Measurements from ENCODE around the gene TRABD.

Gene TRABD

GRCh38 chr22:50175191-50175461 lies 10.6 kb upstream of the TRABD start:
- DNase-seq = no peak

- no peak for DNase-seq
These were observed 9.5 kb upstream of the TRABD start for GRCh38 chr22:50175921-50176849.

DNA sequence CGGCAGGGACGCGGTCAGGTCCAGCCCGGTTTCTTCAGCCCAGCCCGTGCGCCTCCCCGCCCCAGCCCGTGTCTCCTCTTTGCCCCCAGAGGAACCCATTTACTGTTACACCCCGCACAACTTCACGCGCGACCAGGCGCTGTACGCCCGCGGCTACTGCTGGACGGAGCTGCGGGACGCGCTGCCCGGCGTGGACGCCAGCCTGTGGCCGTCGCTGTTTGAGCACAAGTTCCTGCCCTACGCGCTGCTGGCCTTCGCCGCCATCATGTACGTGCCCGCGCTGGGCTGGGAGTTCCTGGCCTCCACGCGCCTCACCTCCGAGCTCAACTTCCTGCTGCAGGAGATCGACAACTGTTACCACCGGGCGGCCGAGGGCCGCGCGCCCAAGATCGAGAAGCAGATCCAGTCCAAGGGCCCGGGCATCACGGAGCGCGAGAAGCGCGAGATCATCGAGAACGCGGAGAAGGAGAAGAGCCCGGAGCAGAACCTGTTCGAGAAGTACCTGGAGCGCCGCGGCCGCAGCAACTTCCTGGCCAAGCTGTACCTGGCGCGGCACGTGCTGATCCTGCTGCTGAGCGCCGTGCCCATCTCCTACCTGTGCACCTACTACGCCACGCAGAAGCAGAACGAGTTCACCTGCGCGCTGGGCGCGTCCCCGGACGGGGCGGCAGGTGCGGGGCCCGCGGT lies 8.7 kb upstream of the TRABD start:
- no peak for DNase-seq

GRCh38 chr22:50177537-50178470 lies 7.9 kb upstream of the TRABD start:
- no peak for DNase-seq

DNA sequence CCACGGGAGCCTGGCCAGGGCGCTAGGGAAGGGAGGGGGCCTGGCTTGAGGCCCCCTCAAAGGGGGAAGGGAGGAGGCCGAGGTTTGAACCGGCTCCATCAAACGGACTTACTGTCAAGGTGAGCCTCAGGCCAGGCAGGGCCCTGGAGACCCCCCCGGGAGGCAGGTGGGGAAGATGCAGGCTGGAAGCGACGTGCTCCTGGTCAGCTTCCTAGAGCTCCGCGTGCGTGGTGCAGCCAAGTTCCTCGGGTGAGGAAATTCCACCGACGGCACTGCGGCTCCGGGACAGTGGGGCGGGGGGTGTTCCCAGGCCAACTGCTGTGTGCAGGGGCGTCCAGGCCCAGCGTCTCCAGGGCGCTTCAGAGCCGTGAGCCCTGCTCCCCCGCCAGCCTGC lies 7.2 kb upstream of the TRABD start:
- DNase-seq = no peak

GRCh38 chr22:50178871-50179869 lies 6.5 kb upstream of the TRABD start:
- no peak for DNase-seq

- no peak for DNase-seq
These were observed 5.6 kb upstream of the TRABD start for GRCh38 chr22:50179937-50180726.

GRCh38 chr22:50180727-50181521 lies 4.8 kb upstream of the TRABD start:
- no peak for DNase-seq

DNA sequence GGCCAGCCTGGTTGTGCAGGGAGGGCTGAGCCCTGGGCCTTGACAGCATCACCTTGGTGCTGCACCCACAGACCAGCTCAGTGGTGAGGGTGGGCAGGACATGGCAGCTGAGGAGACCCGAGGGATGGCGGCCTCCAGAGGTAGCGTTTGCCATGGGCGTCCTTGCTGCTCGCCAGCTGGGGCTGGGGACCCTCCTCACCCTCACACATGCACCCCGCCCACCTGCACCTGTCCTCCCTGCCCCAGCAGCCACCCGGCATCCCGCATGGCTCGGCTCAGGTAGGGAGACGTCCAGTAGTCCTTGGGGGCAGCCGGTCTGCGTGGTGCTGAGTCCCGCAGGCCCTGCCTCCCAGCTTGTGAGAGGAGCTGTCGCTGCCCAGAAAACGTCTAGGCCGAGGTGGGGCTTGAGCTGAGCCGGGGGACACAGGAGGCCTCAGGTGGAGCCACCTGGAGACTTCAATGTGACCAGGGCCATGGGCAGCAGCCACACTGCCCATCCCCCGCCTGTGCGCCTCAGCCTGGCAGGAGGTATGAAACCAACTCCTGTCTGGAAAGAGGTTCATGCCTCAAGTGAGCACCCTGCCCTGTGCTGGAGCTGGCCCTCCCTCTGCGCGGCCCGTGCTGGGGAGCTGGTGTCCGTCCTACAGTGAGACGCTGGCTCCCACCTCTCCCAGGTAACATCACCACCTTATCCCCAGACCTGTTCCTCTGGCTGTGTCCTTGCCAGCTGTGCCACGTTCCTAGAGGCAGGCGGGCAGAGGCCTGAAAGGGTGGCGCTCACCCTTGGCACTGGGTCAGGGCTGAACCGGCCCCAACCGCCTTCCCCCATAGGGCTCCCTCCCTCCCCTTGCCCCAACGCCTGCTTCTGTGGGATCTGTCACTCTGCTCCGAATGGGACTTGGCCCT lies 3.3 kb upstream of the TRABD start:
- no peak for DNase-seq

DNA sequence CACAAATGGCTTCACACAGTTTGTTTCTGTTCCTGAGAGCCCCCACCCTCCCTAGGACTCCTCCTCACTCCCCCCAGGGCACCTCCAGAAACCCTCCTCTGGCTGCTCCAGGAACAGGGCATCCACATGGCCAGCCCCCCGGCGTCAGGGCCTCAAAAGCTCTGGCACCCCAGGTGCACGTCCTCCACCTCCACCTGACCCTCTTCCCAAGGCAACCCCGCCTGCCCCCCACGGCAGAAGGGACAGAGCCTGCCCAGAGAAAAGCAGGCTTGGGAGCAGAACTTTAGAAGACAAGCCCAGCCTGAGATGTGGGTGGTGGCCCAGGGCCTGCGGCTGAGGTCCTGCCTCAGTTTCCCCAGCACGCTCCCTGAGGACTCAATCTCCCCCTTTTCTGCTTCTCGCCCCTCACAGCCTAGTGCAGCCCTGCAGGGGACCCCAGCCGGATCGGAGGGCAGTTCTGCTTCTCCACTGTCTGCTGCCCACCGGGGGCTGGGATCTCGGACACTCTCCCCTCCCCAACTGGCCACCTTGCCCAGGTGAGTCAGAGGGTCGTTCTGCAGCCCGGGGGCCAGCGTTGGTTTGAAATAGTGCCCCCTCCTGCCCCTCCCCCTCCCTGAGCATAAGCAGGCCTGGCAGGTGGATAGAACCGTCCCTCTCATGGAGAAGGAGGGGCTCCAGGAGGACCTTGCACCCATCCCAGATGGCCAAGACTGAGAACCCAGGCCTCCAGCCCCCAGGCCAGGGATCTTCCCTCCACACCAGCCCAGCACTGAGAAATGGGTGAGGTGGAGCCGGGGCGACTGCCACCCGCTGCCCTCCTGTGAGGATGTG lies 2.4 kb upstream of the TRABD start:
- DNase-seq = no peak

DNA sequence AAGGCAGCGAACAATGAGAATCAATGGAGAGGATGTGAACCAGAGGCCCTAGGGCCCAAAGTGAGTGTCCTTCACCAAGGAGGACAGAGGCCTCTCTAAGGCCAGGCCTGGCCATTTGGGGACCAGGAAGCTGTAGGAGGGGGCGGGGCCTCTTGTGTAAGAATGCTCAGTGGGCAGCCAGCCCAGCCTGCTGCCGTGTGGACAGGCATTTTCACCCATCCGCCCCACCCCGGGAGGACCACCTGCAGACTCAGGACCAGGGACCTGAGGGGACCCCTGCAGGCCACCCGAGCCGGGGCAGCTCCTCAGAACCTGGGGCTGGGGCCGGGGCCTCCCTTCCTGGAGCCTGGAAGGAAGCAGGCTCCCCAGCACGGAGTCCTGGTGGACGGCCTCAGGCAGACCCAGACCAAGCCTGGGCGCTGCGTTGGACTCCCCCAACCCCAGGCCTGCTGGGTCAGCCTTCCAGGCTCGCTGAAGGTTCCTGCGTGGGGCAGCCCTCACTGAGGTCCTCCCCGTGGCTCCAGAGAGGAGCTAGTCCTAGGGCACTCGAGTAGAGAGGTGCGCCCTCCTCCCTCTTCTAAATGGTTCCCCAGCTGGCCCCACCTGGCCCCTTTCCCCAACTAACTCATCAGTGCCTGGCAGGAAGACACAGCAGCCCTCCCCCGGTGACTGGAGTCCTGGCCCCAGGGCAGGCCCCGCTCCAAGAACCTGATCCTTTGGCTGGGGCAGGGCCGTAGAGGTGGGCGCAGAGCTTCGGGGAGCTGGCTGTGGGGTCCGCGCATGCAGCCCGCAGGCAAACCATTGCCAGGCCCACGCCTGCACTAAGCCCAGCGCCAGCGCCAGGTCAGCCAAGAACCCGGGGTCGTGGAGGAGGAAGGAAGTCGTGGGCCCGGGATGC lies 1.5 kb upstream of the TRABD start:
- DNase-seq = no peak

DNA sequence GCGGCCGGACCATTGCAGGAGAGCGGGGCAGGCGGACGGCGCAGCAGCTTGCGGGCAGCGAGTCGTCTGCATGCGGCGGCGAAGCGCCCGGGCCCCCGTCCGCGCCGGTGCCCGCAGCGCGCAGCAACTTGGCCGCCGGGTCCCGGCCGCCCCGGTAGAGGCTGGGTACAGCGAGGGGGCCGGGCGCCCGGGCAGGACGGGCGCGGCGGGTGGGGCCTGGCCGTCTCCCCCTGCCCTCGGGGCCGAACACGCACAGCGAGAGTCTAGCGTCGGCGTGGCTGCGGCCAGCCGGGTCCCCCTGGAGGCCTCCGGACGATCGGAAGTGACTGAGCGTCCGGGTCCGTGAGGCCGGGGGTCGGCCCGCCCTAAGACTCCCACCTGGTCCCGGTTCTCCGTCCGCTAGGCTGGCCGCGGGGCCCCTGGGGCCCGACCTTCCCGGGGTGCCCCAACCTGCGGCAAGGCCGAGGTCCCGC lies 775 bp upstream of the TRABD start:
- no peak for DNase-seq

GRCh38 chr22:50186181-50186714 lies 535 bp downstream of the TRABD start:
- no peak for DNase-seq

DNA sequence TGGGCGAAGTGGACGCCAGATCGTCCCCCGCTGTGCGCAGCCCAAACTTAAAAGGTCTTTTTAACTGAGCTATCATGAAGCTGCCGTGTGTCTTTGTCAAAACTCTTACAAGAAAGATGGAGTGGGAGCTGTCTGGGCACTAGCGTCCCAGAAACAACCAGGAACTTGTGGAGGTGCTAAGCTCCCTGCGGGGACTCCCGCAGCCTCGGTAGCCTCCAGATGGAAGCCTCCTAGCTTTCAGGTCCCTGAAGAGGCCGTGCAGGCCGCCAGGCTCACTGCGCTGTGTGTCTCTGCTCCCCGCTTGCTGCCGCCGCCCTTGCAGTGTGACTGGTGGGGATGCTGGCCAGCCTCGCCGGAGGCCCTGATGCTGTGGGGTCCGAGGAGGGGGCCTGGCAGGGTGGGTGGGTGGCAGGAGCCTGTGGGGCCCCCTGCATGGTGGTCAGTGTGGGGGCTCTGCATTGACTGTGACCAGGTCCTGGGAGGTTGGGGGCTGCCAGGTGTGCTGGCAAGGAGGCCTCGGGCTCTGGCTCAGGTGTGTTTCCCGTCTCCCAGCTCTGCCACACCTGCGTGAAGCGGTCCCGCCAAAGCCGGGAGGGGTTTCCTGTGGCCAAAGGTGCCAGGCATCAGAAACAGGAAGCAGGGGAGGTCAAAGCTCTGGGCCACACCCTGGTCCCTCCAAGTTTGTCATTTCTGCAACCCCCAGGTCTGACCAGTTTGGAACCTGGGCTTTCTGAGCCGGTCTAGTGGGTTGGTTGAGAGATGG lies 1.2 kb downstream of the TRABD start:
- no peak for DNase-seq

GRCh38 chr22:50188356-50188755 lies 2.6 kb downstream of the TRABD start:
- DNase-seq = no peak

Measured in activated CD4-positive, alpha-beta T cell treated with anti-CD3 and anti-CD28 coated beads, Interleukin-2, amount 50 U/mL, for 1 hour (primary cell).